ENCODE results near the gene BLOC1S5. TPM values are rescaled to one million over a fixed set of nuclear protein-coding genes. Genes with fewer than 3 reads are reported as not detected.
"Not testable (repeated sequence)": the region's sequence is repeated elsewhere in the genome, so short reads cannot be mapped to it uniquely, and the experiment has no call there.

BLOC1S5 gene
- polyA plus RNA-seq, 1 of the 3 experiments (the other 2 are of a cell fraction): 4.4 TPM

DNA sequence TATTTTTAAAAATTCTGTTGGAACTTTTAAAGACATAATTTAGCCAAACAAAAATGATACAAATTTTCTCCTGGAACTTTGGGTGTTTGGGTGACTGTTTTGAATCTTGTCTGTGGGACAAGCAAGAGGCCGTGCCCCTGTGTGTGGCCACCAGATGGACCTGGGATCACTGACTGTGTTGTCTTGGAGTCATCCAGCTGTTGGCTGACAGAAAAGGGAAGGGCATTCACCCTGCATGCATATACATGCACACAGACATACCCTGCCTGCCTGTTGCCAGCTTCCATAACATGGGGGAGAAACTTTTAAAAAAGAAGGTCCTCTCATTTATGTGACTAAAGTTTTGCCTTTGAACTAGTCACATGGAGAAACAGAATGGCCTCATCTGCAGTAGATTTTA, 72.7 kb downstream of the BLOC1S5 start (continued):
- TF ChIP-seq, protein P1, sequence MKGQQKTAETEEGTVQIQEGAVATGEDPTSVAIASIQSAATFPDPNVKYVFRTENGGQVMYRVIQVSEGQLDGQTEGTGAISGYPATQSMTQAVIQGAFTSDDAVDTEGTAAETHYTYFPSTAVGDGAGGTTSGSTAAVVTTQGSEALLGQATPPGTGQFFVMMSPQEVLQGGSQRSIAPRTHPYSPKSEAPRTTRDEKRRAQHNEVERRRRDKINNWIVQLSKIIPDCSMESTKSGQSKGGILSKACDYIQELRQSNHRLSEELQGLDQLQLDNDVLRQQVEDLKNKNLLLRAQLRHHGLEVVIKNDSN (IDR thresholded peaks at IDR 0.05; ENCODE audit: borderline replicate concordance, low read depth): no peak
- TF ChIP-seq RXRA (IDR thresholded peaks at IDR 0.05; ENCODE audit: borderline replicate concordance, low read depth): no peak
- no peak for TF ChIP-seq YY1 (IDR thresholded peaks at IDR 0.05; ENCODE audit: low read depth)
- TF ChIP-seq EP300 (IDR thresholded peaks at IDR 0.05; ENCODE audit: borderline replicate concordance in 1 of 2, low read depth in 1 of 2, low read length in 1 of 2): no peak
- TF ChIP-seq MXI1 (IDR thresholded peaks at IDR 0.05; ENCODE audit: low read depth, low read length): no peak

DNA sequence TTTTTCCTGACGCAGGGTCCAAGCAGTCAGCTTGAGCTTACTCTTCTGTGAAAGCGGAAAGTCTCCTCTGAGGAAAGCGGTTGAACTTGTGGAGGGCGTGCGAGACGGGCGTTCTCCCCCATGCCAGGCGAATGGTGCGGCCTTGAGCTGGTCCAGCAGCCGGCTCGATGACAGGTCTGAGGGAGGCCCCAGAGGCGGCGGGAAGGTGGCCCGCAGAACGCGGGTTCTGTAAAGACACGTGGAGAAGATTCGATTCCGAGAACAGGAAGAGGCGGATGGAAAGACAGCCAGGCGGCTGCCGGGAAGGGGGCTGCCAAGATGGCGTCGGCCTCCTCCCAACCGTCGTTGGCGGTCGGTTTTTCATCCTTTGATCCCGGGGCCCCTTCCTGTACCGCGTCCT, 78.0 kb downstream of the BLOC1S5 start:
- Histone ChIP-seq H3F3A (replicated peaks; ENCODE audit: insufficient read depth) (no peaks in the 10 kb centered on the region), H3K79me2 (ENCODE audit: insufficient read depth) (no peaks in the 10 kb centered on the region), H4K20me1 (ENCODE audit: insufficient read depth) (no peaks in the 10 kb centered on the region), H3K27ac (ENCODE audit: low read depth in 2 of 2, low read length in 1 of 2) (no peak overlapping the region), H3K9me3 (no peaks in the 10 kb centered on the region), H3K9me2 (no peaks in the 10 kb centered on the region), H3K4me2 (no peak overlapping the region), H3K36me3 (replicated peaks in 1 of 2; ENCODE audit: control insufficient read depth in 1 of 2, insufficient read depth in 2 of 2, low read length in 1 of 2) (no peaks in the 10 kb centered on the region), H3K4me1 (ENCODE audit: control insufficient read depth in 1 of 2, insufficient read depth in 2 of 2, low read depth in 1 of 2, low read length in 1 of 2) (no peaks in the 10 kb centered on the region), H3K27me3 (ENCODE audit: insufficient read depth) (no peaks in the 10 kb centered on the region), H2AFZ (ENCODE audit: low read depth) (no peak overlapping the region), H3K4me3 (ENCODE audit: low read depth in 2 of 2, low read length in 1 of 2) (no peak overlapping the region), H3K9ac (no peak overlapping the region)
- WGBS (ENCODE audit: low lambda C conversion rate): 95% methylated on average over 21 of the region's 31 CpGs
- ChIA-PET POLR2A (no interaction called here), CTCF (interaction anchor here (1.1 kb wide), 1 partner anchor 263 kb away, joined by 3 read pairs; no protein-coding TSS in a partner anchor)
- TF ChIP-seq SIN3A (IDR thresholded peaks at IDR 0.05; ENCODE audit: borderline replicate concordance, low read depth, low read length) (no peak), TCF12 (IDR thresholded peaks at IDR 0.05) (no peak), RCOR1 (IDR thresholded peaks at IDR 0.05; ENCODE audit: low read length) (no peak), RFX5 (IDR thresholded peaks at IDR 0.05; ENCODE audit: low read length) (no peak), RXRA (IDR thresholded peaks at IDR 0.05; ENCODE audit: borderline replicate concordance, low read depth) (no peak), CHD2 (IDR thresholded peaks at IDR 0.05; ENCODE audit: low read length, partially characterized antibody) (no peak), SMC3 (IDR thresholded peaks at IDR 0.05; ENCODE audit: low read depth, low read length) (no peak), FOXM1 (IDR thresholded peaks at IDR 0.05; ENCODE audit: low read depth) (no peak), JUND (IDR thresholded peaks at IDR 0.05) (no peak), FOSL2 (IDR thresholded peaks at IDR 0.05; ENCODE audit: borderline replicate concordance, low read depth) (no peak), EP300 (IDR thresholded peaks at IDR 0.05; ENCODE audit: borderline replicate concordance in 1 of 2, low read depth in 1 of 2, low read length in 1 of 2) (no peak)
- TF ChIP-seq, protein P2, sequence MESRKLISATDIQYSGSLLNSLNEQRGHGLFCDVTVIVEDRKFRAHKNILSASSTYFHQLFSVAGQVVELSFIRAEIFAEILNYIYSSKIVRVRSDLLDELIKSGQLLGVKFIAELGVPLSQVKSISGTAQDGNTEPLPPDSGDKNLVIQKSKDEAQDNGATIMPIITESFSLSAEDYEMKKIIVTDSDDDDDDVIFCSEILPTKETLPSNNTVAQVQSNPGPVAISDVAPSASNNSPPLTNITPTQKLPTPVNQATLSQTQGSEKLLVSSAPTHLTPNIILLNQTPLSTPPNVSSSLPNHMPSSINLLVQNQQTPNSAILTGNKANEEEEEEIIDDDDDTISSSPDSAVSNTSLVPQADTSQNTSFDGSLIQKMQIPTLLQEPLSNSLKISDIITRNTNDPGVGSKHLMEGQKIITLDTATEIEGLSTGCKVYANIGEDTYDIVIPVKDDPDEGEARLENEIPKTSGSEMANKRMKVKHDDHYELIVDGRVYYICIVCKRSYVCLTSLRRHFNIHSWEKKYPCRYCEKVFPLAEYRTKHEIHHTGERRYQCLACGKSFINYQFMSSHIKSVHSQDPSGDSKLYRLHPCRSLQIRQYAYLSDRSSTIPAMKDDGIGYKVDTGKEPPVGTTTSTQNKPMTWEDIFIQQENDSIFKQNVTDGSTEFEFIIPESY (IDR thresholded peaks at IDR 0.05; ENCODE audit: borderline replicate concordance, low read depth): no peak
- TF ChIP-seq, protein P3, sequence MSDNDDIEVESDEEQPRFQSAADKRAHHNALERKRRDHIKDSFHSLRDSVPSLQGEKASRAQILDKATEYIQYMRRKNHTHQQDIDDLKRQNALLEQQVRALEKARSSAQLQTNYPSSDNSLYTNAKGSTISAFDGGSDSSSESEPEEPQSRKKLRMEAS (IDR thresholded peaks at IDR 0.05; ENCODE audit: low read depth): no peak
- TF ChIP-seq, protein P4, sequence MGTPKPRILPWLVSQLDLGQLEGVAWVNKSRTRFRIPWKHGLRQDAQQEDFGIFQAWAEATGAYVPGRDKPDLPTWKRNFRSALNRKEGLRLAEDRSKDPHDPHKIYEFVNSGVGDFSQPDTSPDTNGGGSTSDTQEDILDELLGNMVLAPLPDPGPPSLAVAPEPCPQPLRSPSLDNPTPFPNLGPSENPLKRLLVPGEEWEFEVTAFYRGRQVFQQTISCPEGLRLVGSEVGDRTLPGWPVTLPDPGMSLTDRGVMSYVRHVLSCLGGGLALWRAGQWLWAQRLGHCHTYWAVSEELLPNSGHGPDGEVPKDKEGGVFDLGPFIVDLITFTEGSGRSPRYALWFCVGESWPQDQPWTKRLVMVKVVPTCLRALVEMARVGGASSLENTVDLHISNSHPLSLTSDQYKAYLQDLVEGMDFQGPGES (IDR thresholded peaks at IDR 0.05; ENCODE audit: low read depth, low read length): no peak
- TF ChIP-seq, protein P5, sequence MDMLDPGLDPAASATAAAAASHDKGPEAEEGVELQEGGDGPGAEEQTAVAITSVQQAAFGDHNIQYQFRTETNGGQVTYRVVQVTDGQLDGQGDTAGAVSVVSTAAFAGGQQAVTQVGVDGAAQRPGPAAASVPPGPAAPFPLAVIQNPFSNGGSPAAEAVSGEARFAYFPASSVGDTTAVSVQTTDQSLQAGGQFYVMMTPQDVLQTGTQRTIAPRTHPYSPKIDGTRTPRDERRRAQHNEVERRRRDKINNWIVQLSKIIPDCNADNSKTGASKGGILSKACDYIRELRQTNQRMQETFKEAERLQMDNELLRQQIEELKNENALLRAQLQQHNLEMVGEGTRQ (IDR thresholded peaks at IDR 0.05; ENCODE audit: borderline replicate concordance, low read depth, low read length): no peak
- no peak for DNase-seq

DNA sequence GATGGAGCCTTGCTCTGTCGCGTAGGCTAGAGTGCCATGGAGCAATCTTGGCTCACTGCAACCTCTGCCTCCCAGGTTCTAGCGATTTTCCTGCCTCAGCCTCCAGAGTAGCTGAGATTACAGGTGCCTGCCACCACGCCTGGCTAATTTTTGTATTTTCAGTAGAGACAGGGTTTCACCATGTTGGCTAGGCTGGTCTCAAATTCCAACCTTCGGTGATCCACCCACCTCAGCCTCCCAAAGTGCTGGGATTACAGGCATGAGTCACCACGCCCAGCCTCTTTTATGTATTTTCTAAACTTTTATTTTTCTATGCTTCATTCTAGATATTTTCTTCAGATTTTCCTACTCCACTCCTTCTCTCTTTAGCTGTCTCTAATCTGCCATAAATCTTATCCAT, 80.2 kb downstream of the BLOC1S5 start:
- POLR2A ChIA-PET; H3K36me3 ChIP-seq (replicated peaks in 1 of 2; ENCODE audit: control insufficient read depth in 1 of 2, insufficient read depth in 2 of 2, low read length in 1 of 2); H3K27ac ChIP-seq (ENCODE audit: low read depth in 2 of 2, low read length in 1 of 2); H3K9me2 ChIP-seq; H3F3A ChIP-seq (replicated peaks; ENCODE audit: insufficient read depth); H3K79me2 ChIP-seq (ENCODE audit: insufficient read depth); H3K9me3 ChIP-seq; H4K20me1 ChIP-seq (ENCODE audit: insufficient read depth); CTCF ChIA-PET; DNase-seq; H3K4me1 ChIP-seq (ENCODE audit: control insufficient read depth in 1 of 2, insufficient read depth in 2 of 2, low read depth in 1 of 2, low read length in 1 of 2); H3K9ac ChIP-seq; H2AFZ ChIP-seq (ENCODE audit: low read depth); H3K27me3 ChIP-seq (ENCODE audit: insufficient read depth); H3K4me3 ChIP-seq (ENCODE audit: low read depth in 2 of 2, low read length in 1 of 2); H3K4me2 ChIP-seq: not testable (repeated sequence)
- WGBS (ENCODE audit: low lambda C conversion rate): 82% methylated on average over 6 of the region's 6 CpGs

Measured in SK-N-SH (cell line).